HK-2 (cell line): ENCODE data around the gene CPLANE2.
"Not testable (repeated sequence)": the region's sequence is repeated elsewhere in the genome, so short reads cannot be mapped to it uniquely, and the experiment has no call there.

Experiments used
- DNase-seq: peaks from one replicate; pipeline ENCODE4 v3.0.0-alpha.2; 2018; ENCODE audit not compliant: unreplicated experiment

Gene CPLANE2

DNA sequence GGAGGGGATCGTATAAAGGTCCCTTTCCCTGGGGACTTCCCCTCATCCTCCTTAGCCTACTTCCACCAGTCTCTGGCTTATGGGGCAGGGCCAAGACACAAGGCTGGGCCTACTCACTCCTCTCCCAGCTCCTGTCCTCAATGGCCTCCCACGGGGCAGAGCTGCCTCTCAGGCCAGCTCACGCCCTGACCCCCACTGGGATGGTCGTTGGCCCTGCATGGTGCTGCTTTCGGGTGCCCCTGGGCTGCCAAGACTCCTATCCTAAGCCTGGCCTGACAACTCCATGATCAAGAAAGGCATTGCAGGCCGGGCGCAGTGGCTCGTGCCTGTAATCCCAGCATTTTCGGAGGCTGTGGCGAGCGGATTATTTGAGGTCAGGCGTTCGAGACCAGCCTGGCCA is 6.2 kb downstream of the CPLANE2 start:
- no peak for DNase-seq

DNA sequence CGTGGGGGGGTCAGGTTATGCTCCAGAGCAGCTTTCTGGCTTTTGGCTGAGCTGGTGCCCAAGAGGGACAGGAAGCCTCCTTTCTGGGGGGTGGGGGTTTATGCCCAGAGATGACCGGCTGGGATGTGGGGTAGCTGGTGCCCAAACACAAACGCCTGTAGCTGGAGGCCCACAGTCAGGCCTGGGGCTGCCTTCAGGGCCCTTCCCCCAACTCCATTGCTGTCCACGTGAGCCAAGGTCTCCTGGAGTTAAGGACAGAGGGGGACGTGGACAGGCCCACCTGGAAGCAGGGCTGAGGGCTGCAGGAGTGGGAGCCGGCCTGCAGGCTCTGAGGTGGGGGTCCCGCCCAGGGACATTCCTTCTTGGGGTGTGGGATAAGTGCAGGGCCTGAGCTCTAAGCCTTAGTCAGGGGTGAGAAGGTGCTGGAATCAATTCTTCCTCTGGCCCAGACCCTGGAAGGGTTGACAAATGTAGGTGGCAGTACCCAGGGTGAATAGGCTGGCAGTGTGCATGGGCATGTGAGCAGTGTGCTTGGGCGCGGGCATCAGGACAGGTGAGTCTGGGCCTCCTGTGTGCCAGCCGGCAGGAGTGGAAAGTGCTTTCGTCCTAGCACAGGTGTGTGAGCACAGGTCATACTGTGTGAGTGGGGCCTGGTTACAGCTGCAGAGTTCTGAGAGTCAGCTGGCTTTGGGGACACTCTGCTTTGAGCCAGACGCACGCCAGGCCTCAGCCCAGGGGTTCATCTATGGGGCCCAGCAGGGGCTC is 6.8 kb downstream of the CPLANE2 start:
- no peak for DNase-seq

- DNase-seq: no peak
Measured at GRCh38 chr1:16226490-16227179, 10.3 kb downstream of the CPLANE2 start.

DNA sequence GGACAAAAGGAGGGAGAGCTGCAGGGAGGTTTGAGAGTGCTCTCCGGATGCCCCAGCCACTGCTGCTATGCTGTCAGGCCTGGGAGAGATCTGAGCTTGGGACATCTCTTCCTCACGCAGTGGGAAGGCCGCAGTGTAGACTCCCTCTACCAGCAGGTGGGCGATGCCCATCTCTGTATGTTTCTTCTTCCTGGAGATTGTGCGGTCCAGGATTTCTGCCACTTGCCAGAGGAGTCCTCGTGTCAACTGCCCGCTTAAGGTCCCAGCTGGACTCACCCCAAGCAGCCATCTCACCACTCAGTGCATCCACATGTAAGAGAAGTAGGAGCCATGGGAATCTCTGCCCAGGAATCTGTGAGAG is 10.9 kb downstream of the CPLANE2 start:
- DNase-seq: no peak

DNA sequence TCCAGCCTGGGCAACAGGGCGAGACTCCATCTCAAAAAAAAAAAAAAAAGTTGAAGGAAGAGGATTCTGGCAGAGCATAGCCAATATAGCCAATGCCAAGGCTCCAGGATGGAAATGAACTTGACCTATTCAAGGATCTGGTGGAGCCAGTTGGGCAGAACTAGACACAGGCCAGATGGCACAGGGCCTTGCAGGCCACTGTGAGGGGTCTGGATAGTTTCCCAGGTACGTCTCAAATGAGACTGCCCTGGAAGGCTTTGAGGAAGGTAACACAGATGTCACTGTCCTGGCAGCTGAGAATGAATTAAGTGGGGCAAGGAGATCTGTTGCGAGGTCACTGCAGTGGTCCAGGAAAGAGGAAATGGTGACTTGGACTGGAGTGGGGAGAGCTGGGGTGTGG is 12.5 kb downstream of the CPLANE2 start:
- DNase-seq: no peak

DNA sequence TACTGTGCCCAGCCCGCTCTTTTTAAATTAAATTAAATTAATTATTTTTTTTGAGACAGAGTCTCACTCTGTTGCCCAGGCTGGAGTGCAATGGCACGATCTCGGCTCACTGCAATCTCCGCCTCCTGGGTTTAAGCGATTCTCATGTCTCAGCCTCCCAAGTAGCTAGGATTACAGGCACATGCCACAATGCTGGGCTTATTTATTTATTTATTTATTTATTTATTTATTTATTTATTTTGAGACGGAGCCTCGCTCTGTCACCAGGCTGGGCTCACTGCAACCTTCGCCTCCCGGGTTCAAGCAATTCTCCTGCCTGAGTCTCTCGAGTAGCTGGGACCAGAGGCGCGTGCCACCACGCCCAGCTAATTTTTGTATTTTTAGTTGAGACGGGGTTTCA is 14.3 kb downstream of the CPLANE2 start:
- DNase-seq: not testable (repeated sequence)

- DNase-seq: no peak
Measured at GRCh38 chr1:16221499-16221898, 15.5 kb downstream of the CPLANE2 start.

DNA sequence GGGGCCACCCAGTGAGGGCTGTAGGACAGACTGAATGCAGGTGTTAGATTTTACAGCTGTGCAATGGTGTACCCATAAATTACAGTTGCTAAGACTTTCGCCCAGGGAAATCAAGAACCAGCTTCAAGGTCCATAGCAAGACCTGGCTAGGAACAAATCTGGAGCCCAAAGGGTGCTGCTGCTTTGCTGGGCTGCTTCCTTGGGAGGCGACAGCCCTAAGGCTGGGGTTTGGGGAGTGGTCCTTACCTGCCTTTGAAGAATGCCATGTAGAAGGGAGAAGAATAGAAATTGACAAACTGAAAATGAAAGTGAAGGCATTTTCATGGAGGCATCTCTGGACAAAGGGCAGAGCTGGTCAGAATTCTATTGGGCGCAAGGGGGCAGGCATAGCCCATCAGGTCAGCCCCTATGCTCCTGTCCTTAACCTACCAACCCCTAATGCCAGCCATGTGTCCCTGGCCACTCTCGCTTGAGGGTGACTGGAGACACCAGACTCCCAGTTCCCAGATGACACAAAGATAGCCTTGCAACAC is 16.9 kb downstream of the CPLANE2 start:
- no peak for DNase-seq

- no peak for DNase-seq
Measured at GRCh38 chr1:16218674-16219071, 18.3 kb downstream of the CPLANE2 start.

- DNase-seq: no peak
Measured at GRCh38 chr1:16218014-16218673, 18.8 kb downstream of the CPLANE2 start.

GRCh38 chr1:16217061-16217785 is 19.8 kb downstream of the CPLANE2 start:
- DNase-seq: peak; percentile 87

DNA sequence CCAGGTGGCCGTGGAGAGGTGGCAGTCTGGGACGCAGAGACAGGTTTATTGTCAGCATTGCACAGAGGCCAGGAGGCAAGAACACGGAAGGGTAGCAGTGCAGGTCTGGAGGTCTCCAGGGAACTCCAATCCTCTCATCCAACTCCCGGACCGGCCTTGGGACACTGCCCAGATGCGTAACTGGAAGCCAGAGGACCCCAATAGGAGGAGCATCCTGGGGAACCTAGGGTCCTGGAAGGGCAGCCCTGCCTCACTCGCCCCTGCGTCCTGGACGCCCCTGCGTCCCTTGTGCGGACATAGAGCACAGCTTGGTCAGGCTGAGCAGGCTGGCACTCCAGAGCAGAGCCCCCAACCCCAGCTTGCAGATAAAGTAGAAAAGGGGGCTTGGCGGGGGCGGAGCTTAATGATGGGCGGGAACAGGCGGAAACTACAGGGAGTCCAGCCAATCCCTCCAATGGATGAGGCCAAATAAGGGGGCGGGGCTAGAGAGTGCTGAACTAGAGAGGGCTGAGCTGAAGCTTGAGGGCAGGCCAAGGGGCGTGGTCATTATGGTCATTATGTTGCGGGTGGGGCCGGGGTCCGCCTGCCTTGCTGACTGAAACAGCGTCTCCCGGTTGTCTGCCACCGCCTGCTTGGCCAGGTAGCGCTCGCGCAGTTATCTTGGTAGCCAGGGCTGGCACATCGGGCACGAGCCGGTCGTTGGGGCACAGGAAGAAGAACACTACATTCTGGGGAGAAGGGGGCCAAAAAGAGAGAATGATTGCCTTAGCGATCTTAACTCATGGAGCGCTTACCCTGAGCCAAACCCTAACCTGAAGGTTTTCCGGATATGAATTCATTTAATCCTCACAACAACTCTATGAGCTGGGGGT is 20.9 kb downstream of the CPLANE2 start:
- DNase-seq: no peak

GRCh38 chr1:16215240-16215639 is 21.7 kb downstream of the CPLANE2 start:
- not testable (repeated sequence) for DNase-seq

DNA sequence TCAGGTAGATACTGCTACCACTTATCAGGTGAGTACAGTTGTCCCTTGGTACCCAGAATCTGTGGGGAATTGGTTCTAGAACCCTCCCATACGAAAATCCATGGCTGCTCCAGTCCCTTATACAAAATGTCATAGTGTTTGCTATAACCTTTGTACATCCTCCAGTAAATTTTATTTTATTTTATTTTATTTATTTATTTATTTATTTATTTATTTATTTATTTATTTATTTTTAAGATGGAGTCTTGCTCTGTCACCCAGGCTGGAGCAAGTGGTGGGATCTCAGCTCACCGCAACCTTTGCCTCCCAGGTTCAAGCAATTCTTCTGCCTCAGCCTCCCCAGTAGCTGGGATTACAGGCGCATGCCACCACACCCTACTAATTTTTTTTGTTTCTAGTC is 23.4 kb downstream of the CPLANE2 start:
- not testable (repeated sequence) for DNase-seq

- DNase-seq: no peak
Measured at GRCh38 chr1:16213013-16213412, 24.0 kb downstream of the CPLANE2 start.

DNA sequence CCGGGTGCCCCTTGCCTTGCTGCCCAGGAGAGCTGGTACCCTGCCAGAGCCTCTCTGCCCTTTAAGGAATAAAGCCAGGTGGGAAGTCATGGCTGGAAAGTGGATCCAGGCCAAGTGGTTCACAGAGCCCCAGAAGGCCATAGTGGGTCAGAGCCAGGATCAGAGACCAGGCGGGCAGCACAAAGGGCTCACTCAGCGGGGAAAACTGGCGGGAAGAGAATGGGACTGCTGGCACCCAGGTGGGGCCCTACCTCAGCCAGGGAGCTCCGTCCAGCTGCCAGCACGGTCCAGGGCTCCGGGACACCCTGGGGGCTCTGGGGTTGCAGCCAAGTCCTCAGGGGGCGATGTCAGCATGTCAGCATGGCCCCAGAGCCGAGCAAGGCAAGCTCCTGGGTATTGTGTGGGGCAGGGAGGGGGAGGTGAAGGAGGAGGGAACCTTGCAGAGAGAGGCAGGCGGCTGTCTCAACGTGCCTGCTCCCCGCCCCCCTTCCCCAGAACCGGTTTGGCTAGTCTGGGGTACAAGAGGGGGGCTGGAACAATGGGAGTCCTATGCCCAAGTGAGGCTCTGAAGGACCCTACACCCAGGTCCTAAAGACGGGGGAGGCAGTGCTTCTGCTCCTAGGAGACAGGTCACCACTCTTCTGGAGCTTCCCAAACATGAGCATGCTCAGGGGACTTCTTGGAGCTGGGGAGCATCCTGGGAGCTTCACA is 24.6 kb downstream of the CPLANE2 start, which contains the start of gene ARHGEF19:
ARHGEF19 (minus strand) TSS at position 402 of the 711 bp plus-strand sequence. CDS start 3,598 bp downstream, outside the sequence.
- DNase-seq: no peak

- no peak for DNase-seq
Measured at GRCh38 chr1:16211824-16212223, 25.2 kb downstream of the CPLANE2 start.

DNA sequence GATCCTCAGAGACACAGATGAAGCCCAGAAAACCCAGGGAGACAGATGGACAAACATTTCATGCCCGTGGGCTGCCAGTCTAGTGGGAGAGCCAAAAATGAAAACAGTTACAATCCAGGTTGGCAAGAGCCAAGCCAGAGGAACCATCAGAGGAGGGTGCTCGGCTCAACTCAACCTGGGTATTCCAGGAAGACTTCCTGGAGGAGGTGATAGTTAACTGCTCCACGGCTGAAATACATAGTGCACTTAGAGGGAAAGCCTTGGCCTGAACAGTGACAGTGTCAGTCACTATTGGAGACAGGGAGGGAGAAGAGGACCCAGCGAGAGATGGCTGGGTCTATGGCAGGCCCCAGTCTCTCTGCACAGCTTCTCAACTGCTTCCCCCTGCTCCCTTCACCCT is 26.4 kb downstream of the CPLANE2 start:
- DNase-seq: no peak

DNA sequence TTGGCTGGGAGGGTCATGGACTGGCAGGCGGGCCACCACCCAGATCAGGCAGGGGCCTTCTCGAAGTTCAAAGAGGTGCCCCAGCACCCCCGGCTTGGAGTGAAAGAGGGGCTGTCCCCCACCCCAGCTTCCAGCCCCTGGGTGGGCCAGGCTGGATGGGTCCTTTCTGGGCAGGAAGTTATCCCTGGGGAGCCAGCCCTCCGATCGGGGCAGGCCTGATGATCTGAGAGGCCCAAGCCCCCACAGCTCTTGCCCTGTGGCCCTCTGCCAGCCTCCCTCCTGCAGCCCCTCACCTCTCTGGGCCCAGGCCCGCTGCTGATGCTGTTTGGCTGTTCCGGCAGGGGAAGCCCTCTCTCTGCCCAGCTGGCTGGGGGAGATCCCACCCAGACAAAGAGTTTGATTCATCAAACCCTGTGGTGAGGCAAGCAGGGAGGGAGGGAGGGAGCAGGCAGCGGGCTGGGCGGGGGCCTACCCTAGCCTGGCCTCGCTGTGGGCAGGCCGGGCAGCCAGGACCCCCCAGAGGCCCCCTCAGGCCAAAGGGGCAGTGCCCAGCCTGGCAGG is 27.1 kb downstream of the CPLANE2 start:
- DNase-seq: no peak
